GM21786 (cell line): ENCODE data around the gene C1QC.

ENCODE experiments used
- ATAC-seq: cut with Tn5 transposase; IDR thresholded peaks from one replicate; pipeline ENCODE4 v1.9.1; 2021; ENCODE audit not compliant: unreplicated experiment

Gene C1QC

GRCh38 chr1:22618056-22618455 lies 25.4 kb upstream of the C1QC start:
- ATAC-seq = no peak

- no peak for ATAC-seq
Measured at GRCh38 chr1:22619252-22619651, 24.2 kb upstream of the C1QC start.

- no peak for ATAC-seq
Measured at GRCh38 chr1:22619798-22620197, 23.6 kb upstream of the C1QC start.

GRCh38 chr1:22621761-22622160 lies 21.7 kb upstream of the C1QC start:
- no peak for ATAC-seq

GRCh38 chr1:22625262-22625925 lies 18.0 kb upstream of the C1QC start:
- no peak for ATAC-seq

- ATAC-seq = no peak
Measured at GRCh38 chr1:22626237-22627157, 16.9 kb upstream of the C1QC start.

GRCh38 chr1:22627331-22627730 lies 16.1 kb upstream of the C1QC start:
- ATAC-seq = no peak

- ATAC-seq = no peak
Measured at GRCh38 chr1:22628698-22629444, 14.6 kb upstream of the C1QC start.

- no peak for ATAC-seq
Measured at GRCh38 chr1:22629886-22630285, 13.5 kb upstream of the C1QC start.

GRCh38 chr1:22633697-22634463 lies 9.6 kb upstream of the C1QC start:
- ATAC-seq = no peak

GRCh38 chr1:22635436-22635835 lies 8.0 kb upstream of the C1QC start:
- ATAC-seq = no peak

GRCh38 chr1:22636353-22636752 lies 7.1 kb upstream of the C1QC start, which contains the start of gene C1QA:
Gene C1QA (plus strand): TSS chr1:22636628. CDS start chr1:22637617, 989 bp downstream.
- ATAC-seq = no peak

GRCh38 chr1:22636927-22637326 lies 6.5 kb upstream of the C1QC start:
- ATAC-seq = no peak

- no peak for ATAC-seq
Measured at GRCh38 chr1:22637907-22638445, 5.5 kb upstream of the C1QC start.

GRCh38 chr1:22638476-22639234 lies 4.8 kb upstream of the C1QC start:
- ATAC-seq = no peak

GRCh38 chr1:22639286-22639685 lies 4.1 kb upstream of the C1QC start:
- no peak for ATAC-seq

GRCh38 chr1:22641247-22641646 lies 2.2 kb upstream of the C1QC start:
- ATAC-seq = no peak

GRCh38 chr1:22641906-22642636 lies 1.4 kb upstream of the C1QC start:
- no peak for ATAC-seq

GRCh38 chr1:22643928-22644327 lies 495 bp downstream of the C1QC start:
- no peak for ATAC-seq
